GM12874 (cell line): ENCODE measurements around the gene CAPG.

Experiments
- CTCF ChIP-seq: IDR thresholded peaks from 2 replicates; pipeline ENCODE4 v1.5.1; 2011; ENCODE audit warnings: low read depth, mild to moderate bottlenecking, control low read depth, low read length, moderate library complexity; ENCODE audit not compliant: insufficient read depth

Gene CAPG

DNA sequence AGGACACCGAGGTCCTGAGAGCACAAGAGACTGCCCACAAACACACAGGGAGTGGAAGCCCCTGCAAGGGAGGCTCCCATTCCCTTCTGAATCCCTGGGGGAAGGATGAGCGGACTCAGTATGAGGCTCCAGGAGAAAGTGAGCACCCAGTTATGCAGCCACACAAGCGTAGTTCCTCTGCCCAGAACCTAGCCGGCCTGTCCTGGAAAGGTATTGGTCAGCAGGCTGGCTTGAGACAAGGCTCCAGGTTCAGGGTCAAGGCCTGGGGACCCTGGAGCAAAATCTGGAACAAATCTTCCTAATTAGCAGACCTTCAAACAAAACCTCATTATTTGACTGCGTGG lies 1.2 kb upstream of the CAPG start:
- no peak for TF ChIP-seq CTCF

DNA sequence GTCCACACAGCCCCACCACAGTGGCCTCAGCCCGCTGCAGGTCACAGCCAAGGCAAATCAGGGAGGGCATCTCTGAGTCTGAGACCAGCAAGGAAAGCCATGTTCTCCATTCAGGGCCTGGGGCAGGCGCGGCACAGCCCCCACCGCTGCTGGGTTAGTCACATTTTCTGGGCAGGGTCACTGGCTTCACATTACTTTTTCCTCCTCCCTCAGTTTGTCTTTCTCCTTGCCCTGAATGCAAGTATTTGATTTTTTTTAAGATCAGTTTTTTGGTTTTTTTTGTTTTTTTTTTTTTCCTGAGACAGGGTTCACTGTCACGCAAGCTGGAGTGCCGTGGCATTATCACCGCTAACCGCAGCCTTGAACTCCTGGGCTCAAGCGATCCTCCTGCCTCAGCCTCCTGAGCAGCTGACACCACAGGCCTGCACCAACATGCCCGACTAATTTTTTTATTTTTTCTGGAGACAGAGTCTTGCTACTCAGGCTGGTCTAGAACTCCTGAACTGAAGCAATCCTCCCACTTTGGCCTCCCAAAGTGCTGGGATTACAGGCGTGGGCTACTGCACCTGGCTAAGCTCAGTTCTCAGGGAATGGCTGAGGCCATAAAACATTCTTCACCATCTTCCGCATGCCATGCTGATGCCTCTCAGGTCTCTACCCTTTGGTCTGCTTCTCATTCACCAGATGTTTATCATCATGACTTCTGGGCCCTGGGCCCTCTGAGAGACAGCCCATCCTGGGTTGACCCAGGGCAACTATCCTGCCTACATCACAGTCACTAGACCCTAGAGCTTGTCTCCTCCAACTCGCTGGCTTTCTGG lies 628 bp upstream of the CAPG start:
- no peak for TF ChIP-seq CTCF

GRCh38 chr2:85405201-85406059 lies 4.7 kb downstream of the CAPG start:
- no peak for TF ChIP-seq CTCF

- no peak for TF ChIP-seq CTCF
Observed at GRCh38 chr2:85401844-85402243, 8.3 kb downstream of the CAPG start.

- TF ChIP-seq CTCF: no peak
Observed at GRCh38 chr2:85401464-85401805, 8.7 kb downstream of the CAPG start.

- TF ChIP-seq CTCF: no peak
Observed at GRCh38 chr2:85400541-85401463, 9.4 kb downstream of the CAPG start.

- TF ChIP-seq CTCF: no peak
Observed at GRCh38 chr2:85400023-85400422, 10.1 kb downstream of the CAPG start.
